ENCODE results near the gene STEAP3.

The STEAP3 gene

DNA sequence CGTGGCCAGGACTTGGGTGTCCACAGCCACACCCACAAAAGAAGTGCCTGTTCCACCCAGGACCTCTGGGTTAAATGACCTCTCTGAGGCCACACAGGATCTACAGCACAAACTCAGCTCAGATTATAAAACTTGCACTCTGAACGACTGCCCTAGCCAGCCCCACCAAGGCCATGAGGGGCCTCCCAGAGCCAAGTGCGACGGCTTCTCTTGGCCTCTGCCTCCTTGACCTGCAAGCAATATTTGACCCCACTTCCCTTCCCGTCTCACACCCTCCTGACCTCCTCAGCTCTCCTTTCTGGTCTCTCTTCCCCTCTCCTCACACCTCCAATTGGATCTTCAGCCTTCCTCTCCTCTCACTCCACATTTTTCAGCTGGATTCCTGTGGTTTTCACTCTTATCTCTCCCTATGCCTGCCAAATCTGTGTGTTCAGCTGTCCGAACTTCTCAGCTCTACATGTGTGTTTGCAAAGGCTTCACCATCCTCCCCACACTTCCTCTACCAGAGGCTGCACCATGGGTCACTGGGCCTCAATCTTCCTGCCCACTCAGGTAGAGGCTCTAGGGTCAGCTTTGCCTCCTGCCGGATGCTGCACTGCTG lies 25.3 kb upstream of the STEAP3 start:
- no peak for DNase-seq

DNA sequence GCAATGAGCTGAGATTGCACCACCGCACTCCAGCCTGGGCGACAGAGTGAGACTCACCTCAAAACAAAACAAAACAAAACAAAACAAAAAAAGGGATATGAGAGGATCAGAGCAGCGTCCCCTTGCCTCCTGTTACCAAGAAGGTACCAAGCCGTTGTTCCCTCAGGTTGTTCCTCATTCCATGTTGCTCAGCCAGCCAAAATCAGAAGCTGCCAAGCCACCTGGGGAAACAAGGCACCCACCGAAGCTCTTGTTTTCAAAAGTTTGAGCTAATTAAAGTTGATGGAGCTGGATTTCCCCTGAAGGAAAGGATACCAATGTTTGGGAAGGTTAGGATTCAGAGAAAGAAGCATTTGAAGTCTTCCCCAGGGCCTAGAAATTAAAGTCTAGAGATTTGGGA lies 21.8 kb upstream of the STEAP3 start:
- no peak for DNase-seq

DNA sequence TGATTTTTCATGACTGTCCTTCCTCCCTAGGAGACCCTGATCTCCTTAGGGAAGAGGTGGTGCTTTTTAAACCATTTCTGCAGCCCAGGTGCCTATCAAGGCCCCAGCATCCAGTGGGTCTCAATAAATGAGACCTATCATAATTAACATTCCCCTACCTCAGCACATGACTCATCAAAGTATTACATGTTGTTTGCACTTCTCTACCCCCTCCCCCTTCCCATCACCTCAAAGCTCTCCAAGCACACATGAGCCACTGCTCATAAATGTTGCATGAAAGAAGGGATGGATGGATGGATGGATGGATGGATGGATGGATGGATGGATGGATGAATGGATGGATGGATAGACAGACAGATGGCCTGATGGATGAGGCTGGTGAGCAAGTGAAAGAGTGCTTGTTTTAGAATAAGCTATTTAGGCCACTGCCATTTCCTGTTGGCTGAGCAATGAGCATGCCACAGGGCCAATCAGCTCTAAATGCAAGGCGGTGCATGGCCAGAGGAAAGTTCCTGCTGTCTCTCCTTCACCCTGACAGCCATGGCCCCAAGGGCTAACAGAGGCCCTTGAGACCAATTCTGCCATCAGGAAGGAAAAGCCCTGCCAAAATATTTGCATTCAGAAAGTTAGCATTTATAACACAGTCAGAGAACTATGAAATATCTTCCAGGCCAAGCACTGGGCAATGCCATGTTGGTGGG lies 20.9 kb upstream of the STEAP3 start:
- no peak for DNase-seq

DNA sequence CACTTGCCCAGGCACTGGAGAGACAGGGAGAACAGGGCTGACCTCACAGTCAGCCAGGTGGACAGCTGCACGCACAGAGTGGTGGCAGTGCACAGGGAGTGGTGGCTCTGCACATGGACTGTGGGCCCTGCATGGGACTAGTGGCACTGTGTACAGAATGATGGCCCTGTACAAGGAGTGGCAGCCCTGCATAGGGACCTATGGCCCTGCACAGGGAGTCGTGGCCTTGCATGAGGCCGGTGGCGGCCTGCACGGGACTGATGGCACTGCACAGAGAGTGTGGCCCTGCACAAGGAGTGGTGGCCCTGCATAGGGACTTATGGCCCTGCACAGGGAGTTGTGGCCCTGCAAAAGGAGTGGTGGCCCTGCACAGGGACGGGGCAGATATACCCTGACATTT lies 19.1 kb upstream of the STEAP3 start:
- no peak for DNase-seq

DNA sequence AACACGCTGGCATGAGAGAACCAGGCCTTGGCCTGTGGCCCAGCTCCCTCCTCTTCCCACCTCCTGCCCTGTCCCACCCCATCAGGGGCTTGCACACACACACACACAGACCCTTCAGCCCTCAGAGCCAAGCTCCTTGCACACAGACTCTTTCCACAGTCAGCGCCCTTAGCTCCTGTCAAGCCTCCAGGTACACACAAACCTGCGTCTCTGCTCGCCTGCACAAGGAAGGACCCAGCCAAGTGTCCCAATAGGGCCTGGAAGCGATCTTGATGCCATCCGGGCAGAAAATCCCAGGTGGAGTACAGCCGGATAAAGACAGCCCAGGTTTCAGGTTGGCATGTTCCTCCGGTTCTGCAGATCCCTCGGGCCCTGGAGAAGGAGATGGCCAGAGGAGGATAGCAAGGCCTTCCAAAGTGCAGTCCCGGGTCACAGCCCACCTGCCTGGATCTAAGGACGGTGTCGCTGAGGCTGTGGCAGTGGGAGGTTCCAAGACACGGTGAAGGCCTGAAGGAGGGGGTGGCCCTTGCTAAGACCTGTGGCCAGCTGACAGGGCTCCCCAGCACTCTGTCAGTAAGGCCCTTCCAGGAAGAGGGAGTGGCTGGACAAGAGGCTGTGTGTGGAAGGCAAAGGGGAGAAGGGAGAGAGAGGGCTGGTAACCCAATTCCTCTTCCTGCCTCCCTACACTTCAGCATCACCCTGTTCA lies 18.5 kb upstream of the STEAP3 start:
- DNase-seq, result no peak

DNA sequence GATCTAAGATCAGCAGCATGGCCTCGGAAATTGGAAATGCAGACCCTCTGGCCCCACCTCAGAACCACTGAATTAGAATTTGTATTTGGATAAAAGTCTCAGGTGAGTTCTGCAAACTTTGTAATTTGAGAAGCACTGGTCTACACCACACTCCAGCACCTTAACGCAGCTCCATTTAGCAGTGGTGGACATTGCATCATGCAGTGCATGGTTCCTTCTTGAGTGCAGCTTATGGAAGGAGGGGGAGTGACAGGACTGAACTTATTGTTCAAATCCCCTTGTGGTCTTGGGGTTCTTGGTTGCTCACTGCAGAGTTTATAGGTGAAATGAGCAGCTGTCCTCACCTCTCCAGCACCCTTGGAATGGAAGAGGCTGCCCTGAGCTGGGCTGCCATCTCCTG lies 17.4 kb upstream of the STEAP3 start:
- DNase-seq, result no peak

DNA sequence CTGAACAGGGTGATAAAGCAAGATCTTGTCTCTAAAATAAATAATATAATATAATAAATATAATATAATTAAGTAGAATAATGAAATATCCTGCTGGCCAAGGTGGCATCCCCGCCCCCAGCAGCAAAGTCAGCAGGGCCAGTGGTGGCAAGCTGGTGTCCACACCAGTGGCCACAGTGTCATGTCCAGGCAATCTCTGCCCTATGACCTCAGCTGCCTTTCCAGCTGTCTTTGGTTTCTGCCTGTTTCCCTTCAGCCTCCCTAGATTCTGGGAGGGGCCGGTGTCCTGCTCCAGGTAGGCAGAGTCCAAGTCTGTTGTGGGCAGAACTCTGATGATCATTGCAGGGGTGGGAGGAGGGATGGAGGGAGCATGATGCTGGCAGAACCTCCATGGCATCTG lies 16.2 kb upstream of the STEAP3 start:
- DNase-seq, result no peak

DNA sequence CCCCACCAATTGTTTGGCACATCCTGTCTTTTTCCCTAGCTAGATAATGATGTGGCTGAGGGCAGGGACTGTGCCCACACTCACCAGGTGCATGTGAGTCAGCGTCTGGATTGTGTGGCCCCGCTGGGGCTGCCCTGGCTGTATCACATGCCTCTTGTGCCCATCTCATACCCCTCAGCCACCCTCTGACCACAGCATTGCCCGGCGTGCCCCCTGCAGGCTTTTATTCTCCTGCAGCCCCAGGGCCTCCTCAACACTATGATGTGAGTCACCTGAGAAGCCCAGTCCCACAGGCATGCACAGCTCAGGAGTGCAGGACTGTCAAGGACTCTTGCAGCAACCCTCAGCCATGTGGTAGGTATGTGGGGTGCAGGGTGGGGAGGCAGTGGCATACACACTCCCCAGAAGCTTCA lies 14.8 kb upstream of the STEAP3 start:
- DNase-seq, result no peak

DNA sequence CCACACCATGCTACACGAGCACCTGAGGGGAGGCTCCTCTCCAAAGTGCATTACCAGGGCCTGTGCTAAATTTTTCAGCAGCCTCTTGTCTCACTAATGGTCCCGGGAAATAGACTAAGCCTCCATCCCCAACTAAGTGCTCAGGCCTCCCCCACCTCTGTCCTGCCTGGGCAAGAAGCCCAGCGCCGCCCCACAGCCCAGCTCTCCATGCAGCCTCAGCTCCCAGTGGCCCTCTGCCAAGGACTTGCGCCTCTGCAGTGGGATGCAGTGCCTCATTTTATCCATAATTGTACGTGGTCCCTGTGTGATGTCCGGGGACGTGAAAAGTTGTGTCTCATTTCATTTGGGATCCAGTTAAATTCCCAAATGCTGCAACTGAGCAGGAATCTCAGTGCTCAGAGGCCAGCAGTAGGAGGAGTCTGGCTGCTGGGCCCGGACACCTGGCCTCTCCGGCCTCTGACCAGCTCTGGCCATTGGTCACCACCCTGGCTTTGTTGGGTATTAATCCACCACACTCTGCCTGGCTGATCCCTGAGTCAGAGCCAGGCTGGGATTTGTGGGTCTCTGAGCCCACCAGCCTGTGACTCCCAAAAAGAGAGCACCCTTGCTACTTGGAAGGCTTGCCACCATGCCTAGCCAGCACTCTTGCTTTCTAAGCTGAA lies 11.4 kb upstream of the STEAP3 start:
- no peak for DNase-seq

DNA sequence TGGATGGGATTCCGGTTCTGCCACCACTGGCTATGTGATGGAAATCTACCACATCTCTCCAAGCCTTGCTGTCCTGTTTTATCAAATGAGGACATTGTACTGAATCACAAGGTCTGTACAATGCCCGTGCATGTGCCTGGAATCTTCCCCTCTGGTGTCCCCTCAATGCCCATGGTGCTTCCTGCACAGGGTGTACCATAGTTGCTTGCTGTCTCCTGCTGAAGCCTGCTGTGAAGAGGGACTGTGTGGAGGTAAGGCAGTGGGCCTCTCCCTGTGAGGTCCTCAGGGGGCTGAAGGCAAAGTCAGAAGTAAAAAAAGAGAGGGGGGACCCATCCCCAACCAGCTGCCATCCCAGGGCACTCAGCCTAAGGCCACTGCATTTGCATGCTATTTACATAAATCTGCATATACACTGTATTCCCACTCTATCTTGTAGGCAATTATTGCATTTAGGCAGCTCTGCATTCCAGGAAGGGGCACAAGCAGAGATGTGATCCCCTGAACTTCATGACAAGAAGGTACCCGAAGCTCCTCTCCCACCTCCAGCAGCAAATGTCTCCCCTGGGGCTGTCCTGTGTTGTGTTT lies 9.1 kb upstream of the STEAP3 start:
- DNase-seq, result no peak

DNA sequence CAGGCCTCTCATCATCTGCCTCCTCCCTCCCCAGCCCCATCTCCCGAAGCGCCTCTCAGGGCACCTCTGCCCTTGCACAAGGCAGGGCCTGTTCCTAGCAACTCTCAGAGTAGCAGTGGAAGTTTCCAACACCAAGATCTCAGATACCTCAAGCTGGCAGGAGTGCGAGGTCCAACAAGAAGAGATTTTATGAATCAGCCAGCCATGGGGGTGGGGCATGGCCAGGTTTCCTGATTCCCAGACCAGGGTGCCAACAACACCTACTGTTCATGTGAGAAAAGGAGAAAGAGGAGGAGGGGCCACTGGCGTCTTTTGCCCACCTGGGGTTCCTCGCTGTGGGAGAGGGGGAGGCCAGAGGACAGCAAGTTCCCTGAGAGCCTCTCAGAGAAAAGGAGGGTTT lies 6.6 kb upstream of the STEAP3 start:
- DNase-seq, result no peak

DNA sequence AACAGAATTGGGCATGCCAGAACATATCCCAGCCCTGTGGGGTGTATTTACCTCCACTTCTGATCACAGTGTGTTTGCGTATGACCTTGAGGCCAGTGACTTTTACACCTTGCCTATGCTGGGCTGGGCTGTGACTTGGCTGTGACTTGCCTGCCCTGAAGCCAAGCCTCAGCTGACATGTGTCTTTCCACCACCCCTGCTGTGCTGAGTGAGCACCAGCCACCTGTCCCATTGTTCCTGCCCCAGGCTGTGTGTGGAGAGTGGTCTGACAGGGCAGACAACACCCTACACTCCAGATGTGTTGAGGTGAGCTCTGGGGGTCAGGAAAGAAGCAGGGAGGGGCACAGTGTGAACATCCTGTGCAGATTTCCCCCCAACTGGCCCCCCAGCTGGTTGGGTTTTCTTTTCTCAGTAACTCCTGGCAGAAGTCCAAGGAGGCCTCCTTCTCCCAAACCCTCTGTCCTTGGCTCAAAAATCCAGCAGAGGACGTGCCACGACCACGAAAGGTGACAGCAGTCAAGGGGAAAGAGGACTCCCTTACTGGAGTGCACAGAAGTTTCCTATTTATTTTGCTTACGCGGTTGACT lies 5.1 kb upstream of the STEAP3 start:
- DNase-seq, result no peak

DNA sequence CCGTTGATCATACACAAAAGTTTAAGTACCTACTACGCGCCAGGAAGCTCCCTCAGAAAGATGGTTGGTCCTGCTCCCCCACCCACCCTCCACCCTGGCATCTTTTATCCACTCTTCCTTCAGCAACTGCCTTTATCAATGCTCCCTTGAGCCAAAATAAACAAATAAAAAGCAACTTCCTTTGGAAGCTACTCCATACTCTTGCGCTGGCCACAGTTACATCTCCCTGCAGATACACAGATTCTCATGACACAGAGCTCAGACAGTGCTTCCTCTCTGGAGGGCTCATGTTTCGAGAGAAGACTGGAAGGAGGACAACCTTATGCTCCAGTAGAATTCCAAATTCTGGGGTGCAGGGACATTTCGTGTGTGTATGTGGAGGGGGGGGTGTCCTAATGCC lies 3.8 kb upstream of the STEAP3 start:
- DNase-seq, result no peak

DNA sequence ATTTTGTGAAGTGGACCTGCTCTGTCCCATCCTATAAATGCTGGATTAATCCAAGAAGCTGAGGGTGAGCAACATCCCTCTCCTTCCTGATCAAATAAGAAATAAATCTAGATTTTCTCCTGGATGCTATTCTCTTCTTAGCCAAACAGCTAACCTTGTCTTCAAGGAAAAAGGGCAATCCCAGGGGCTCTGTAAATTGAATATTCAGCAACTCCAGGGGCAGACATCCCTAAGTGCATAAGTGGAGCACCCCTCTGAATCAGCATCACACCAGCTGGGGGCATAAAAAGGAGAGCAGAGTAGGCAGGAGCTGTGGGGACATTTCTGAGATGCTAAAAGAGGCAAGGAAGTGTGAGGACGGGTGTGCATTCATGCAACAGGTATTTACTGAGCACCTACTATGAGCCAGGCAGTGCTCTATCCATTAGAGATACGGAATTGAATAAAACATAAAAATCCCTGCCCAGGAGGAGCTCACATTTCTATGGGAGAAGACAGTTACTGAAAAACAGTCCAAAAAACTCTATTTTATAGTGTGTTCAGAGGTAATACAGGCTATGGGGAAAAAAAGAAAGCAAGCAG lies 2.8 kb upstream of the STEAP3 start:
- DNase-seq, result no peak

DNA sequence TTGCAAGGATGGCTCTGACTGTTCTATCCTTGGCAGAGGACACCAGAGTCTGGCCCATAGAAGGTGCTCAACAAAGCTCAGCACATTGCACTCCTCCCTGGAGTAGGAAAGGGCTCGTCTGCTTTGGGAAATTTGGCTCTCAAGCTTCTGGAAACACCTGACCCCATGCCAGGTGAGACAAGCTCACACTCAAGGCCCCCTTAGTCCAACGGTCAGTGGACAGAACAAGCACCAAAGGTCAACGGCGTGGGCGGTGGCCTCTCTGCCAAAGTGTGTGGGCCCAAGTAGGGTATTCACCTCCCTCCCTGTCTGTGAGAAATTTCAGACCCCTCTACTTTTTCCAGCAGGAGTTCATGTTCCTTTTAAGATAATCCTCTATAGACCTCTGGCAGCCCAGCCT lies 2.0 kb upstream of the STEAP3 start:
- no peak for DNase-seq

DNA sequence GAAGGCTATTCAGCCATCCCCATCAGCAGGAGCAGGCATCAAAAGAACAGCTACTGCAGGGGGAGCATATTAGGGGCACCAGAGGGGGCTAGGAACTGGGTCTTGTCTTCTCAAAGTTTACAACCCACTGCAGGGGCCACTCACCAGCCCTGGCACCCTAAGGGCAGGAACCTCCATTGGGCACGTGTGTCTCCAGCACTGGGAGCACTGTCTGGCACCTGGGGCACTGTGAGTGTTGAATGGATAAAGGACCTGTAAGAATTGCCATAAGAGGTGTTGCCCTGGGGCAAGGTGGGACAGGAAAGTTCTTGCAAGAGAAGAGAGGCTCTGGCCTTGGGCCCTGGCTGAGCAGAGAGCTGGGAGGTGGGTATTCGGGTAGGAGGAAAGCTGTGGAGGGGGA lies 1.4 kb upstream of the STEAP3 start:
- no peak for DNase-seq

DNA sequence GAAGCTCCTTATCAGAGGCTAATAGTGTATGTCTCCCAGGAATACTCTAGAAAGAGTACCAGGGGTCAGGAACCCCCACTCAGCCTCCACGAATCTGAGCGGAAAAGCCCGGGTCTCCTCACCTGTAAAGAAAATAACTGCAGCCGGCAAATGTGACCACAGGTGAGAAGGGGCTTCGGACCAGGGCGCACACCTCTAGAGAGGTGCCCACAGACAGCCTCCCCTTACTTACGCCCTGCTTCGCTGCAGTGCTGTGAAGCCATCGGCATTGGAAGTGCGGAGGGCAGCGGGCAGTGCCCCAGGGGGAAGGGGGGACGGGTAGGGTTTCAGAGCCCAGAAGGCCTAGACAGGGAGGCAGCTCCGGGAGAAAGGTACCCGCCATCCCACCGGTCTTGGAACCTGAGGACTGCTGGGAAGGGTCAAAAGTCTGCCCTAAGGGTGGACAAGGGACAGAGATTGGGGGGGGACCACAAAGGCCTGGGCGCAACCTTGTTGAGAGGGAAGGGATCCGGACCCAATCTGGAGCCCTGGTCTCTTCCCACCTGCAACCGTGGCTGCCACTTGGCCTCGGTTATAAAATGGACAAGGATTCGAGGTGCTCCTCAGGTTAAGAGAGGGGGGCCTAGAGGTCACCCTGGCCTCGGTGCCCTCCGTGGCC lies 642 bp upstream of the STEAP3 start:
- no peak for DNase-seq

DNA sequence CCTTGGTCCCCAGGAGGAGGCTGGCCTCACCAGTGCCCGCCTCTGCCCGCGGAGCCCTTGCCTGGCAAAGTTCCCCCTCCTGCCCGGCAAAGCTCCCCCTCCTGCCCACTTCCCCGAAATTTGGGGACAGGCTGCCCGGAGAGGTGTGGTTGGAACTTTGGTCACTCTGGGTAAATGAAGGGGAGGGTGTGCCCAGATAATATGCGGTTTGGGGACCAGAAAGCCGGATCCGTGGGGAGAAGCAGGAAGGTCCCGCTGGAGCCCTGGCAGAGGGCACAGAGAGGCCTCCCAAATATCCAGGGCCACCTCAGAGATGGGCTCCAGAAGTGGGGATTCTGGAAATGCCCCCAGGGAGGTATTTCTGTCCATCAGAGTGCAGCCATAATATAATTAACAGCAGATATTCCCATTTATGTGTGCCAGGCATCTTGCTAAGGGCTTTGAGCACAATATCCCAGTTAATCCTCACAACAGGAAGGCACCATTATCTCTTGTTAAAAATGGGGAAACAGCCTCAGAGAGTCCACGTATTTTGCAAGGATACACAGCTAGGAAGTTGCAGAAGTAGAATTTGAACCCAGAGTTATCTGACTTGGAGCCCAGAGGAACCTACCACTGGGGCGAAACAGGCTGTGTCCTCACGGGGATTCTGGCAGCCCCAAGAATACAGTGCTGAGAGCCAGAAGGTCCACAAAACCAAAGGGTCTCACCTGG lies 914 bp downstream of the STEAP3 start:
- DNase-seq, result no peak

DNA sequence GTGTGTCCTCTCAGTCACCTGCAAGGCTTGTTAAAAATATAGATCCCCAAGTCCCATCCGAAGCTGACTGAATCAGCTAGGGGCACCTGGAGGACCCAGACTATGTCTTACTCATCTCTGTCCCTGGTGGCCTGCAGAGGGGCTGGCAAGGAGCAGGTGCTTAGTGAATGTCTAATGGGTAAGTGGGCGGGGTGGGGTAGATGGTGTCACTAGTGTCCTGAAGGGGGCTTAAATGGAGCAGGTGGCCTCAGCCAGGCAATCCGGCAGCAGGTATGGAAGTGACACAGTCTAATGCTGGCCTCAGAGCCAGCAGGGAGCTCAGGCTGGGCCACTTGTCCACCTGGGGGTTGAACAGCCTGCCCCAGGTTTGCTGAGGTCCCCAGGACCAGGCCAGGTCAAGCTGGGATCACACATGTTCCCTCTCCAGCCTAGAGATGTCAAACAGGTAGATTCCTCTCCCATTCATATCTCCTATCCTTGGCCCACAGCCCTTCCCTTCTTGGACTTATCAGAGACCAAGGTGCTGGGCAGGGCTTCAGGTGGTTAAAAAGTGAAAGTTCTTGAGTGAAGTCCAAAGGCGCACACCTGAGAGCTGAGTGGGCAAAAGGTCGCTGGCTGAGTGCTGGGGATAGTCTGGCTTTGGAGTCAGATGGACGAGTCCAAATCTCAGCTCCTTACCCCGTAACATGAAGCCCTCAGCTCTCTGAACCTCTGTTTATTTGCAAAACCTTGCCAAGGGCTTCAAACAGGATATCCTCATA lies 1.7 kb downstream of the STEAP3 start:
- DNase-seq, result no peak

DNA sequence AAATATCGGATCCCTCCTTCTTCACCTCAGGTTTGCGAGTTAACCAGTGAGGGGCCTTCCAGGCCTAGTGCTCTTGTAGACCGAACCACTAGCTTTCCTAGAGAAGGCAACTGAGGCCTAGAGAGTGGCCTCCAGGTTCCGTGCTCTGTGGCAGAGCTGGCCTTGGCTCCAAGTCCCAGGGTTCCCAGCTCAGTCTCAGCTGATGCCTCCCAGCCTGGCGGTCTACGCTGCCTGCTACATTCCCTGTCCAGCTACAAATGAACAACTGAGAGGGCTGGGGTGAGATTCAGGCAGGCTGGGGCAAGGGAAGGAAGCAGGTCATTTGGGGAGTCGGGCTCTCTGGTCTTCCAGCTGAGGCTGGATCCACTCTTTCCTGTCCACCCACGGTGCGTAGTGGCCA lies 2.3 kb downstream of the STEAP3 start:
- no peak for DNase-seq

DNA sequence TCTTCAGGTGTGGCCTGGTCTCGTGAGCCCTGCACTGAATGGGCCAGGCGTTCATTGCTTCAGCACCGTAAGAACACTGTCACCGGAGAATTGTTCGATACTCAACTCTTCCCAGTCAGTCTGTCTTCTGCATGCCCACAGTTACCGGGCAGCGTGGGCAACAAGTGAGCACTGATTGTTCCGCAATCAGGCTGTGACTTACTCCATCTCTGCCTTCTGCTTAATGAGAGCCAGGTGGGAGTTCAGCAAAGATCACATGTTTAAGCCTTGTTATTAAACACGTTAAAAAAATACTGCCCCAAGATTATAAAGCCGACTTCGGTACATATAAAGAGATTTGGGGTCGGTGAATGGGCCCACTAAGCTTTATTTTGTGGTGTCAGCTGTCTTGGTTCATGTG lies 3.7 kb downstream of the STEAP3 start:
- no peak for DNase-seq

Measured in CD4-positive, alpha-beta T cell treated with Interleukin-15 for 1 hour (primary cell).